SK-N-MC (cell line): ENCODE data around the gene CNP.
A peak's percentile ranks its signal among the peaks of the same experiment; 100 is the strongest.

Source experiments
- EZH2 ChIP-seq: fragments of 200-600 bp; sonication (generic); IDR thresholded peaks from one replicate; pipeline ENCODE4 v1.6.1; 2017; ENCODE audit warnings: antibody characterized with exemption
- FOXP2 ChIP-seq: optimal IDR thresholded peaks from 2 replicates; pipeline ENCODE3; 2011; ENCODE audit warnings: mild to moderate bottlenecking, moderate library complexity; ENCODE audit not compliant: insufficient read depth; ENCODE audit errors: extremely low read length, control extremely low read depth
- POLR2AphosphoS5 ChIP-seq: IDR thresholded peaks from 2 replicates; pipeline ENCODE4 v1.6.1; 2012; ENCODE audit warnings: mild to moderate bottlenecking, low read depth, low read length, borderline replicate concordance

- no peak for TF ChIP-seq EZH2
- peak; percentile 99 for TF ChIP-seq POLR2AphosphoS5
- TF ChIP-seq FOXP2, result peak; percentile 87
These were observed 36.4 kb upstream of the CNP start, which contains the start of gene ODAD4 for GRCh38 chr17:41930009-41930832.
